Large intestine (tissue), 3 donors: Measurements from ENCODE around the gene PTPRN2. TPM values are rescaled to one million over a fixed set of nuclear protein-coding genes. Genes with fewer than 3 reads are reported as not detected.

Experiments used
- DNase-seq, 2 donors: peaks; one replicate each; pipeline versions ENCODE4 v3.0.0 to v3.0.0-alpha.2; 2013
- H3K27ac ChIP-seq: one replicate; pipeline ENCODE4 v1.5.1; 2013; ENCODE audit warnings: low read length
- H3K27me3 ChIP-seq: 2 replicates; pipeline ENCODE4 v1.6.1; 2013; ENCODE audit warnings: low read length; ENCODE audit not compliant: control insufficient read depth, insufficient read depth
- H3K36me3 ChIP-seq: 2 replicates; pipeline ENCODE4 v1.6.1; 2013; ENCODE audit warnings: low read length; ENCODE audit not compliant: control insufficient read depth, insufficient read depth
- H3K4me1 ChIP-seq: one replicate; pipeline ENCODE4 v1.6.1; 2013; ENCODE audit warnings: low read length; ENCODE audit not compliant: control insufficient read depth, insufficient read depth
- H3K4me3 ChIP-seq: one replicate; pipeline ENCODE4 v1.5.1; 2013; ENCODE audit warnings: low read length
- H3K9me3 ChIP-seq: one replicate; pipeline ENCODE4 v1.6.1; 2013; ENCODE audit warnings: mild to moderate bottlenecking, low read depth, low read length, moderate library complexity; ENCODE audit not compliant: control insufficient read depth
- whole genome bisulfite sequencing: methylation state at CpG from one replicate; pipeline ENCODE4 v1.1.5; 2013; ENCODE audit warnings: low lambda C conversion rate; ENCODE audit not compliant: insufficient coverage; 5-methylcytosine and 5-hydroxymethylcytosine counted together
- polyA plus RNA-seq: library from polyadenylated mRNA; unstranded; fragments of 120-200 nt; gene quantifications from one replicate; pipeline ENCODE4 v1.2.1, GENCODE V29; 2013

The PTPRN2 gene
- polyA plus RNA-seq, 1 donor, result 13.4 TPM

GRCh38 chr7:157829491-157829890, 758.1 kb downstream of the PTPRN2 start:
- no peaks in the 10 kb centered on the region for H3K4me1 ChIP-seq
- no peaks in the 10 kb centered on the region for H3K36me3 ChIP-seq
- peaks cover 13% of the 10 kb centered on the region for H3K9me3 ChIP-seq
- no peaks in the 10 kb centered on the region for H3K27me3 ChIP-seq
- H3K4me3 ChIP-seq, result no peak overlapping the region
- WGBS, result no CpG with 5 or more reads among the region's 15 CpGs
- no peak for DNase-seq
- H3K27ac ChIP-seq, result no peak overlapping the region

- Histone ChIP-seq H3K9me3 (peaks cover 14% of the 10 kb centered on the region), H3K27me3 (no peaks in the 10 kb centered on the region), H3K4me3 (no peak overlapping the region), H3K4me1 (no peaks in the 10 kb centered on the region), H3K27ac (no peak overlapping the region), H3K36me3 (no peaks in the 10 kb centered on the region)
- DNase-seq, result no peak
- no CpG with 5 or more reads among the region's 14 CpGs for WGBS
Observed at GRCh38 chr7:157828881-157829280, 758.7 kb downstream of the PTPRN2 start.

DNA sequence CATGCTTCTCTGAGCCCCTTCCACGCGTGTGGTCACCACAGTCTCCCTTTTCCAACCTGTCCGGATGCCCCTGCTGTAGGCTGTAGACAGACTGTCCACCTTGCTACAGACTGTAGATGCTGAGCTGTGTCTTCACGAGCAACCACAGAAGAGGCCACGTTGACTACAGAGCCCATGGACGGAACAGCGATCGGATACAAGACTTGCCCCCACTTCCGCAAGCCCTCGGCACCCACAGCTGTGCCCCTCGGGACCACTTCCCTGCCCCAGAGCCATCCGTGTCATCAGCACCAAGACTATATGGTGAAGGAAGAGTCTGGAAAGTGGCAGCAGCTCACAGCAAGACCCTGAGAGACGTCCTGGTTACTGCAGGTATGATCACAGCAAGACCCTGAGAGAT, 759.4 kb downstream of the PTPRN2 start:
- Histone ChIP-seq H3K9me3 (peaks cover 14% of the 10 kb centered on the region), H3K36me3 (no peaks in the 10 kb centered on the region), H3K27me3 (no peaks in the 10 kb centered on the region), H3K27ac (no peak overlapping the region), H3K4me3 (no peak overlapping the region), H3K4me1 (no peaks in the 10 kb centered on the region)
- WGBS, result no CpG with 5 or more reads among the region's 13 CpGs
- DNase-seq, result no peak

DNA sequence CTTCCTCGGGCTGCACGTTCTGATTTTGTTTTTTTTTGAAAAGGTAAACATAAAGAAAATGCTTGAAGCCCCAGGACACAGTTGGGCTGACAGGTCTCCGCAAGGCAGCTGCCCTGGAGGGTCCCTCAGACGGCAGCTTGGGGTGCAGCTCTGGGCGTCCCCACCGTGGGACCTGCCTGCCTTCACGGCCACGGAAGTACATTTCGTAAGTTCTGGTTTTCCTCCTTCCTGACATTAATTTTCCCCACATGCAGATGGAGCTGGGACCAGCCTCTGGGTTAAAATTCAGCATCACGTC, 759.8 kb downstream of the PTPRN2 start:
- DNase-seq, result no peak
- Histone ChIP-seq H3K4me1 (no peaks in the 10 kb centered on the region), H3K27me3 (no peaks in the 10 kb centered on the region), H3K9me3 (peaks cover 15% of the 10 kb centered on the region), H3K36me3 (no peaks in the 10 kb centered on the region), H3K4me3 (no peak overlapping the region), H3K27ac (no peak overlapping the region)
- WGBS, result no CpG with 5 or more reads among the region's 10 CpGs

- DNase-seq, result no peak
- no peak overlapping the region for H3K27ac ChIP-seq
- no peaks in the 10 kb centered on the region for H3K27me3 ChIP-seq
- peaks cover 20% of the 10 kb centered on the region for H3K9me3 ChIP-seq
- H3K36me3 ChIP-seq, result no peaks in the 10 kb centered on the region
- no peaks in the 10 kb centered on the region for H3K4me1 ChIP-seq
- 100% methylated on average over 2 of the region's 23 CpGs for WGBS
- no peak overlapping the region for H3K4me3 ChIP-seq
Observed at GRCh38 chr7:157827045-157827862, 760.4 kb downstream of the PTPRN2 start.

DNA sequence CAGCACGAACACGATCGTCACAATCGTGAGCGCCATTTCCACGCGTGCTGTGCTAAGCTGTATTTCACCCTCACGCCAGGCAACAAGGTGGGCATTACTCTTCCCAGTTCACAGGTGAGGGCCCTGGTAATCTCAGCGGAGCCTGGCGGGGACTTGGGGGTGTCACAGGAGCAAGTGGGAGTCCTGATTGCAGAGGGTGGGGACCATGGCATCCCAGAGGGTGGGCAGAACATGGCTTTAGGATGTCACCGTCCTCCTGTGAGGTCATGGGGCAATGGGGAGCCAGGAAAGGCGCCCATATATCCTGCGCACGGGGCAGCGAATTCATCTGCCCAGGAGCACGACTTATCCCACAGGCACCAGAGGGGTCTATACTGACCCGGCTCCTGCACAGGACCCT, 761.1 kb downstream of the PTPRN2 start:
- Histone ChIP-seq H3K27me3 (no peaks in the 10 kb centered on the region), H3K4me3 (no peak overlapping the region), H3K27ac (no peak overlapping the region), H3K4me1 (no peaks in the 10 kb centered on the region), H3K36me3 (no peaks in the 10 kb centered on the region), H3K9me3 (peaks cover 24% of the 10 kb centered on the region)
- DNase-seq, result no peak
- no CpG with 5 or more reads among the region's 17 CpGs for whole genome bisulfite sequencing

GRCh38 chr7:157825325-157825724, 762.3 kb downstream of the PTPRN2 start:
- H3K27me3 ChIP-seq, result no peaks in the 10 kb centered on the region
- peaks cover 24% of the 10 kb centered on the region for H3K9me3 ChIP-seq
- no peak overlapping the region for H3K4me3 ChIP-seq
- no peak for DNase-seq
- no peaks in the 10 kb centered on the region for H3K36me3 ChIP-seq
- H3K4me1 ChIP-seq, result no peaks in the 10 kb centered on the region
- no peak overlapping the region for H3K27ac ChIP-seq
- WGBS, result 80% methylated on average over 1 of the region's 6 CpGs

DNA sequence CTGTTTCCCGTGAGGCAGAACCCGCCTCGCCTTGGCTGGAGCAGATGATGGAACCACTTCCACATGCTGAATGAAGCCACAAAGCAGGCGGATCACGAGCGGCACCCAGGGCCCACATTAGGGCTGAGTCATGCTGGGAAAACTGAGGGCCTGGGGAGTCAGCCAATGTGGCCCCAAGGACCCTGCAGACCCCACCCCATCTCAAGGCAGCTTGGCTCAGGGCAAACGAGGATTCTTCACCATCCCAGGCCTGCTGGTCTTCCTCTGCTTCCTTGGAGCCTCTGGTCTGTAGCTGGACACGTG, 762.9 kb downstream of the PTPRN2 start:
- DNase-seq, result no peak
- no peaks in the 10 kb centered on the region for H3K27me3 ChIP-seq
- WGBS, result no CpG with 5 or more reads among the region's 8 CpGs
- no peaks in the 10 kb centered on the region for H3K36me3 ChIP-seq
- no peaks in the 10 kb centered on the region for H3K4me1 ChIP-seq
- peaks cover 29% of the 10 kb centered on the region for H3K9me3 ChIP-seq
- H3K4me3 ChIP-seq, result no peak overlapping the region
- H3K27ac ChIP-seq, result no peak overlapping the region

DNA sequence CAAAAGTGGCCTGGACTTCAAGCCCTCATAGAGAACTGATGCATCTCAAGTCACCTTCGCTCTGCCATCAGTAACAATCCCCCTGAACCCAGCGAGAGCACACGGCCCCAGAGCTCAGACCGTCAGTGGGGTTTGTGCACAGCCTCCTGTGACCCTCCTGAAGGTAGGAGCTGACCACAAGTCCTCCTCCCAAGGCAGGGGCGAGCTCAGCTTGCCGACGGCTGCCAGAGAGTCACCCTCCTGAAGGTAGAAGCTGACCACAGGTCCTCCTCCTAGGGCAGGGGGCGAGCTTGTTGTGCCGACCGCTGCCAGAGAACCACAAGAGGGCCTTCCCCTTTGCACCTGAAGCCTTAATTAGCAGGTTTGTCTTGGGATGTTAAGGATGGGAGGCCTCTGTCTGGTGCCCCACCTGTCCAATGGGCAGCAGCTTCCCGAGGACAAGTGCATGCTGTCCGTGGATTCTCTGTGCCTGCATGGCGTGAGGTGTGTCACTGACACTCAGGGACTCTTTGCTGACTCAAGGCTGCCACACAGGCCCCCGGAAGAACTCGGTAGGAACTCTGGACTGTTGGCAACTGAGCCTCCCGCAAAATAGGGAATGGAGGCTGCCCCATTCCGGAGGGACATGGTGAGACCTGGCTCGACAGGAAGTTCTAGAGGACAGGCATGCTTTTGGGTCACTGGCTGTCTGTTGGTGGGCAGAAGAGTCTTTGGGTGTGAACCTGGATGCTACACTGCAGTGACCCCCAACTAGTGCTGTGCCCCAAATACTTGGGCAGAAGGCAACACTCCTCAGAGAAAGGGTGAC, 763.4 kb downstream of the PTPRN2 start:
- WGBS, result no CpG with 5 or more reads among the region's 18 CpGs
- Histone ChIP-seq H3K4me1 (no peaks in the 10 kb centered on the region), H3K4me3 (no peak overlapping the region), H3K9me3 (peaks cover 34% of the 10 kb centered on the region), H3K27me3 (no peaks in the 10 kb centered on the region), H3K36me3 (no peaks in the 10 kb centered on the region), H3K27ac (no peak overlapping the region)
- DNase-seq, result no peak

DNA sequence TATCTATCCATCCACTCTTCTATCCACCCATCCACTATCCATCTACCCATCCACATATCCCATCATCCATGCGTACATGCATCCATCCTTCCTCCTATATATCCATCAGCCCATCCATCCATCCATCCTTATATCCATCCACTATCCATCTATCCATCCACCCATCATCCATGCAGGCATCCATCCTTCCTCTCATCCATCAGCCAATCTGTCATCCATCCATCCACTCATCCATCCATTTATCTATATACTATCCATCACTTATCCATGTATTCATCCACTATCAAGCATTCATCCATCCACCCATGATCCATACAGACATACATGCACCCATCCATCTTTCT, 765.0 kb downstream of the PTPRN2 start:
- no peak for DNase-seq
- no peaks in the 10 kb centered on the region for H3K36me3 ChIP-seq
- no peaks in the 10 kb centered on the region for H3K4me1 ChIP-seq
- WGBS, result 90% methylated on average over 1 of the region's 1 CpG
- H3K27me3 ChIP-seq, result no peaks in the 10 kb centered on the region
- no peak overlapping the region for H3K27ac ChIP-seq
- no peak overlapping the region for H3K4me3 ChIP-seq
- H3K9me3 ChIP-seq, result peaks cover 43% of the 10 kb centered on the region
